Uterus (tissue), 2 donors: ENCODE data around the gene KHDRBS1.

Experiments
- CTCF ChIP-seq, 4 experiments: fragments of 200-600 bp in 2 of 4; fragments of 450-650 bp in 2 of 4; sonication (generic) in 2 of 4; IDR thresholded peaks; one replicate each; pipeline ENCODE4 v1.5.1; 2016 to 2019; ENCODE audit warnings: antibody characterized with exemption in 4 of 4, mild to moderate bottlenecking in 2 of 4, moderate library complexity in 1 of 4
- POLR2A ChIP-seq, 2 donors: fragments of 450-650 bp; IDR thresholded peaks; one replicate each; pipeline ENCODE4 v1.6.1; 2016; ENCODE audit warnings: antibody characterized with exemption in 2 of 2, mild to moderate bottlenecking in 1 of 2, moderate library complexity in 1 of 2

GRCh38 chr1:32073299-32074229, 59.9 kb downstream of the KHDRBS1 start:
- TF ChIP-seq CTCF (IDR thresholded peaks at IDR 0.05) = peak in 1 of 4 experiments; percentile 34
- no peak for TF ChIP-seq POLR2A (IDR thresholded peaks at IDR 0.05)
